GM18870 (cell line): ENCODE data around the gene BABAM2.

Experiments
- ATAC-seq: cut with Tn5 transposase; IDR thresholded peaks from one replicate; pipeline ENCODE4 v1.9.1; 2021; ENCODE audit warnings: moderate library complexity; ENCODE audit not compliant: unreplicated experiment

The BABAM2 gene

GRCh38 chr2:28387082-28387960 is 496.8 kb downstream of the BABAM2 start:
- no peak for ATAC-seq
